Muscle of back (tissue), 11 donors: ENCODE data around the gene SCMH1. TPM values are rescaled to one million over a fixed set of nuclear protein-coding genes. Genes with fewer than 3 reads are reported as not detected.

Source experiments
- DNase-seq, 3 donors: peaks; one replicate each; pipeline versions ENCODE4 v3.0.0 to v3.0.0-alpha.2; 2013
- polyA plus RNA-seq, 10 donors: library from polyadenylated mRNA; unstranded; fragments of 120-200 nt; gene quantifications; one replicate each; pipeline ENCODE4 v1.2.1, GENCODE V29; 2013; ENCODE audit not compliant: insufficient read length in 10 of 10

SCMH1 gene
- polyA plus RNA-seq, 10 donors = 27.2 to 39.1 (median 34.5) TPM

- no peak for DNase-seq
Measured at GRCh38 chr1:41100170-41100569, 141.9 kb downstream of the SCMH1 start.

- peak in 1 of 3 donors; percentile 67 for DNase-seq
Measured at GRCh38 chr1:41098730-41099460, 143.2 kb downstream of the SCMH1 start.

GRCh38 chr1:41097105-41097504, 145.0 kb downstream of the SCMH1 start:
- peak in 1 of 3 donors; percentile 20 for DNase-seq

GRCh38 chr1:41093826-41094225, 148.3 kb downstream of the SCMH1 start:
- no peak for DNase-seq

- DNase-seq = no peak
Measured at GRCh38 chr1:41086921-41087320, 155.2 kb downstream of the SCMH1 start.

GRCh38 chr1:41078616-41079015, 163.5 kb downstream of the SCMH1 start:
- DNase-seq = no peak

GRCh38 chr1:41078193-41078592, 163.9 kb downstream of the SCMH1 start:
- no peak for DNase-seq

GRCh38 chr1:41073971-41074370, 168.1 kb downstream of the SCMH1 start:
- peak in 1 of 3 donors; percentile 47 for DNase-seq

GRCh38 chr1:41072051-41072450, 170.1 kb downstream of the SCMH1 start:
- no peak for DNase-seq

- no peak for DNase-seq
Measured at GRCh38 chr1:41056907-41057306, 185.2 kb downstream of the SCMH1 start.

GRCh38 chr1:41053316-41053715, 188.8 kb downstream of the SCMH1 start:
- DNase-seq = peak in 1 of 3 donors; percentile 26

GRCh38 chr1:41051022-41051421, 191.1 kb downstream of the SCMH1 start:
- no peak for DNase-seq

GRCh38 chr1:41048540-41048939, 193.6 kb downstream of the SCMH1 start:
- DNase-seq = no peak

- DNase-seq = no peak
Measured at GRCh38 chr1:41046347-41046775, 195.7 kb downstream of the SCMH1 start.

GRCh38 chr1:41045740-41046139, 196.4 kb downstream of the SCMH1 start:
- DNase-seq = peak; percentile 16 to 29 (median 22)

GRCh38 chr1:41044187-41044586, 197.9 kb downstream of the SCMH1 start:
- no peak for DNase-seq

- no peak for DNase-seq
Measured at GRCh38 chr1:41041614-41042270, 200.4 kb downstream of the SCMH1 start.

GRCh38 chr1:41038110-41038509, 204.0 kb downstream of the SCMH1 start:
- no peak for DNase-seq

- DNase-seq = no peak
Measured at GRCh38 chr1:41037116-41037903, 204.8 kb downstream of the SCMH1 start.

GRCh38 chr1:41033272-41033671, 208.8 kb downstream of the SCMH1 start:
- no peak for DNase-seq

GRCh38 chr1:41032147-41032546, 210.0 kb downstream of the SCMH1 start:
- DNase-seq = no peak

- no peak for DNase-seq
Measured at GRCh38 chr1:41030872-41031616, 211.1 kb downstream of the SCMH1 start.
